CD14-positive monocyte (primary cell): ENCODE measurements around the gene KLF2. TPM values are rescaled to one million over a fixed set of nuclear protein-coding genes. Genes with fewer than 3 reads are reported as not detected.

Experiments used
- DNase-seq, 3 donors: peaks; one replicate each; pipeline ENCODE4 v3.0.0-alpha.2; 2011 to 2022
- H2AFZ ChIP-seq: 2 replicates; pipeline ENCODE4 v1.6.0; 2012; ENCODE audit warnings: mild to moderate bottlenecking, low read depth, low read length, inconsistent platforms; ENCODE audit not compliant: insufficient read depth, poor library complexity, severe bottlenecking
- H3K27ac ChIP-seq, 2 donors: 1 replicate in 1 of 2; 2 replicates in 1 of 2; pipeline ENCODE4 v1.5.1; 2012 to 2013; ENCODE audit warnings: low read length in 2 of 2, control low read depth in 1 of 2, inconsistent platforms in 1 of 2, low read depth in 1 of 2, mild to moderate bottlenecking in 1 of 2
- H3K27me3 ChIP-seq, 2 donors: one replicate each; pipeline versions ENCODE4 v1.6.0 to v1.6.1; 2011 to 2013; ENCODE audit warnings: low read length in 2 of 2; ENCODE audit not compliant: control insufficient read depth in 2 of 2, insufficient read depth in 2 of 2
- H3K36me3 ChIP-seq, 2 donors: replicated peaks in 1 of 2; 1 replicate in 1 of 2; 2 replicates in 1 of 2; pipeline versions ENCODE4 v1.5.1 to v1.6.1; 2012 to 2013; ENCODE audit warnings: low read length in 2 of 2, control low read depth in 1 of 2, inconsistent platforms in 1 of 2, mild to moderate bottlenecking in 1 of 2; ENCODE audit not compliant: insufficient read depth in 2 of 2, control insufficient read depth in 1 of 2
- H3K4me1 ChIP-seq, 2 donors: 1 replicate in 1 of 2; 2 replicates in 1 of 2; pipeline versions ENCODE4 v1.5.1 to v1.6.1; 2012 to 2013; ENCODE audit warnings: low read length in 2 of 2, control low read depth in 1 of 2, inconsistent platforms in 1 of 2, mild to moderate bottlenecking in 1 of 2, moderate library complexity in 1 of 2; ENCODE audit not compliant: insufficient read depth in 2 of 2, control insufficient read depth in 1 of 2
- H3K4me2 ChIP-seq: replicated peaks from 2 replicates; pipeline ENCODE3; 2012; ENCODE audit warnings: low read length, moderate library complexity, mild to moderate bottlenecking; ENCODE audit not compliant: poor library complexity, severe bottlenecking; ENCODE audit errors: extremely low read depth
- H3K4me3 ChIP-seq, 3 experiments: fragments of 200-600 bp in 1 of 3; sonication (generic) in 1 of 3; replicated peaks in 1 of 3; 1 replicate in 2 of 3; 2 replicates in 1 of 3; pipeline ENCODE4 v1.5.1; 2011 to 2013; ENCODE audit warnings: low read length in 3 of 3, mild to moderate bottlenecking in 3 of 3, control low read depth in 2 of 3, low read depth in 2 of 3, inconsistent platforms in 1 of 3, moderate library complexity in 1 of 3
- H3K79me2 ChIP-seq: 2 replicates; pipeline ENCODE4 v1.6.0; 2012; ENCODE audit warnings: mild to moderate bottlenecking, control low read depth, inconsistent platforms, low read length, moderate library complexity; ENCODE audit not compliant: insufficient read depth
- H3K9ac ChIP-seq: 2 replicates; pipeline ENCODE4 v1.6.0; 2017; ENCODE audit warnings: low read length, mild to moderate bottlenecking; ENCODE audit not compliant: insufficient read depth, poor library complexity, severe bottlenecking
- H3K9me3 ChIP-seq, 2 donors: replicated peaks in 1 of 2; 1 replicate in 1 of 2; 2 replicates in 1 of 2; pipeline versions ENCODE4 v1.5.1 to v1.6.1; 2012 to 2013; ENCODE audit warnings: low read length in 2 of 2, control low read depth in 1 of 2; ENCODE audit not compliant: control insufficient read depth in 1 of 2, insufficient read depth in 1 of 2
- H4K20me1 ChIP-seq: 2 replicates; pipeline ENCODE4 v1.6.0; 2012; ENCODE audit warnings: mild to moderate bottlenecking, low read length, control low read depth, moderate library complexity; ENCODE audit not compliant: insufficient read depth
- H3K27ac Mint-ChIP-seq, 7 donors: one replicate each; pipeline ENCODE4 v1.8.0; 2020; ENCODE audit warnings: mild to moderate bottlenecking in 7 of 7, mixed read lengths in 7 of 7, moderate library complexity in 6 of 7, inconsistent platforms in 2 of 7
- H3K27me3 Mint-ChIP-seq, 3 donors: one replicate each; pipeline ENCODE4 v1.8.0; 2021 to 2022; ENCODE audit warnings: low read depth in 3 of 3, mild to moderate bottlenecking in 3 of 3, mixed read lengths in 3 of 3, moderate library complexity in 3 of 3, inconsistent platforms in 1 of 3
- H3K36me3 Mint-ChIP-seq, 2 donors: one replicate each; pipeline ENCODE4 v1.8.0; 2020; ENCODE audit warnings: mixed read lengths in 2 of 2, inconsistent platforms in 1 of 2, mild to moderate bottlenecking in 1 of 2
- H3K4me1 Mint-ChIP-seq: one replicate; pipeline ENCODE4 v1.8.0; 2020; ENCODE audit warnings: mild to moderate bottlenecking, mixed read lengths
- H3K4me3 Mint-ChIP-seq, 2 donors: one replicate each; pipeline ENCODE4 v1.8.0; 2020; ENCODE audit warnings: mild to moderate bottlenecking in 2 of 2, mixed read lengths in 2 of 2, moderate library complexity in 1 of 2
- H3K9me3 Mint-ChIP-seq, 7 donors: one replicate each; pipeline ENCODE4 v1.8.0; 2020 to 2022; ENCODE audit warnings: mixed read lengths in 7 of 7, mild to moderate bottlenecking in 6 of 7, moderate library complexity in 6 of 7, inconsistent platforms in 2 of 7
- CTCF ChIP-seq: fragments of 200-600 bp; IDR thresholded peaks from one replicate; pipeline ENCODE4 v1.8.0; 2022; ENCODE audit warnings: antibody characterized with exemption, mild to moderate bottlenecking
- WGBS: methylation state at CpG from one replicate; pipeline ENCODE4 v1.1.5; 2013; ENCODE audit warnings: missing lambda C conversion rate; ENCODE audit not compliant: insufficient coverage; 5-methylcytosine and 5-hydroxymethylcytosine counted together
- intact Hi-C, 2 donors: fragments of 100-400 bp; cut with micrococcal nuclease; formaldehyde crosslinking; loops; one replicate each; pipeline versions ENCODE4 v1.15.0 to v1.15.1; 2023
- polyA minus RNA-seq: library from RNA; depleted of rRNA, polyadenylated mRNA; stranded (reverse); fragments of >200 nt; gene quantifications from 2 replicates; pipeline ENCODE4 v1.2.3, GENCODE V29; 2012
- polyA plus RNA-seq, 3 donors: library from polyadenylated mRNA; depleted of rRNA in 1 of 3; unstranded in 2 of 3; stranded (reverse) in 1 of 3; fragments of 300-500 nt in 2 of 3; fragments of >200 nt in 1 of 3; fragmentation: Illumina TruSeq in 2 of 3; gene quantifications; 1 replicate in 2 of 3; 2 replicates in 1 of 3; pipeline ENCODE4 v1.2.3, GENCODE V29; 2012 to 2021
- total RNA-seq, 12 experiments: library from RNA in 1 of 12; stranded (reverse) in 1 of 12; fragments of 120-200 nt in 1 of 12; gene quantifications; one replicate each; pipeline ENCODE4 v1.2.4 and lab custom pipeline; 2013 to 2026; ENCODE audit warnings: mixed read lengths in 6 of 12, inconsistent platforms in 1 of 12

The KLF2 gene
- 84.8 TPM for total RNA-seq (2013)
- polyA plus RNA-seq (100 to 1,000 TPM in 1 of 3 donors, 10 to 100 TPM in 2; 34.0 to 331 (median 51.4) TPM), polyA minus RNA-seq (225 and 525 TPM in 2 replicates), total RNA-seq (lab: John Stamatoyannopoulos, UW) (37.5 to 170 (median 57.5) reads per million in 11 experiments)

DNA sequence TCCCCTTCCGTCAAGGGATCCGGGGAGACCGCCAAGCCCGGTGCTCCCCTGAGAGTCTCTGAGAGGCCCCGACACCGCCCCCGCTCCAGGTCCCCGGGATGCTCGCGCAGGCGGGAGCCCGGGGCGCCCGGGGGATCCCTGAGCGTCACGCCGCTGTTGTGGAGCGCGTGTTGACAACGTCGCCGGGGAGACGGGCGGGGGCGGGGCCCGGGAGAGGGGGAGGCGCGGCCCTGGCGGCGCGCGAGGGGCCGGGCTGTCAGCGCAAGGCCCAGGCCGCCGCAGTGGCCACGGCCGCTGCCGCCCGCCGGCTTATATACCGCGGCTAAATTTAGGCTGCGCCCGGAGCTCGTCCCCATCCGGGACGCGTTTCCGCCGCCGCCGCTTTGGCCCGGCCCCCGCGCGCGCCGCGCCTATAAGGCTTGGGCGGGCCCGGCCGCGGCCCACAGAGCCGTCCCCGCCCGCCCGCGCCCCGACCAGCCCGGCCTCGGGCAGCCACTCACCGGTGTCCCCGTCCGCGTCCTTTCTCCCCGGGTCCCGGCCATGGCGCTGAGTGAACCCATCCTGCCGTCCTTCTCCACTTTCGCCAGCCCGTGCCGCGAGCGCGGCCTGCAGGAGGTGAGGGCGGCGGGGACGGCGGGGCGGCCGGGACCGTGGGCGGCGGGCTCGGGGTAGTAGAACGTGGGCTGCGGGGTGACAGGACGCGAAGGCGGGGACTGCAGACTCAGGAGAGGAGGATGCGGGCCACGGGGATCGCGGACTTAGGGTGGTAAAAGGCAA is at the start of gene KLF2:
TSS of gene KLF2 (plus strand) at position 443 of the 777 bp plus-strand sequence. CDS start at position 541, 98 bp downstream.
- peak within 1 kb of the TSS; percentile 81 for H3K4me2 ChIP-seq
- peak within 1 kb of the TSS; percentile 97 for H3K9ac ChIP-seq
- TF ChIP-seq CTCF = no peak
- H3K4me3 Mint-ChIP-seq = peak within 1 kb of the TSS; percentile 72 to 100
- peaks cover 25 to 39% of the 10 kb centered on the region in 2 donors for H3K36me3 Mint-ChIP-seq
- no peak within 1 kb of the TSS for H2AFZ ChIP-seq
- H4K20me1 ChIP-seq = peaks cover 33% of the 10 kb centered on the region
- H3K36me3 ChIP-seq = peaks cover 21 to 25% of the 10 kb centered on the region in 2 donors
- H3K79me2 ChIP-seq = peaks cover 44% of the 10 kb centered on the region
- peaks cover 14 to 21% (median 16%) of the 10 kb centered on the region in 3 donors for H3K27me3 Mint-ChIP-seq
- intact Hi-C loops = loop anchor here (2.0 to 5.0 kb wide), 5 partner anchors 42 to 127 kb away; partner anchors contain the start of gene AP1M1 (in 1 of the 2)
- under 1% methylated on average over 105 of the region's 105 CpGs for WGBS
- peaks cover 29 to 56% of the 10 kb centered on the region in 2 donors for H3K4me1 ChIP-seq
- peak within 1 kb of the TSS; percentile 65 to 98 (median 84) for H3K4me3 ChIP-seq
- peak within 1 kb of the TSS; percentile 94 to 96 for H3K27ac ChIP-seq
- H3K9me3 ChIP-seq = no peaks in the 10 kb centered on the region
- peaks cover 36% of the 10 kb centered on the region for H3K4me1 Mint-ChIP-seq
- peaks cover 0 to 5% of the 10 kb centered on the region in 2 donors for H3K27me3 ChIP-seq
- peak within 1 kb of the TSS; percentile 79 to 98 (median 97) for H3K27ac Mint-ChIP-seq
- H3K9me3 Mint-ChIP-seq = peaks cover 0 to 8% (median 2%) of the 10 kb centered on the region in 7 donors
- peak; percentile 95 to 97 (median 97) for DNase-seq

- no peak overlapping the region for H3K9ac ChIP-seq
- TF ChIP-seq CTCF = no peak
- Mint-ChIP-seq H3K36me3 (no peaks in the 10 kb centered on the region), H3K9me3 (peaks cover 0 to 3% (median 0%) of the 10 kb centered on the region in 7 donors), H3K4me3 (peak overlapping the region in 1 of 2 donors; percentile 39), H3K27me3 (peaks cover 0 to 9% (median 0%) of the 10 kb centered on the region in 3 donors), H3K27ac (peak overlapping the region in 4 of 7 donors; percentile 58 to 98 (median 92)), H3K4me1 (peaks cover 63% of the 10 kb centered on the region)
- no peak overlapping the region for H3K4me3 ChIP-seq
- H3K27ac ChIP-seq = no peak overlapping the region
- no peaks in the 10 kb centered on the region for H4K20me1 ChIP-seq
- no peaks in the 10 kb centered on the region for H3K27me3 ChIP-seq
- H3K4me2 ChIP-seq = no peak overlapping the region
- intact Hi-C loops = no loop called here
- DNase-seq = no peak
- H3K79me2 ChIP-seq = no peaks in the 10 kb centered on the region
- 80% methylated on average over 1 of the region's 4 CpGs for WGBS
- no peaks in the 10 kb centered on the region for H3K36me3 ChIP-seq
- H3K9me3 ChIP-seq = no peaks in the 10 kb centered on the region
- no peak overlapping the region for H2AFZ ChIP-seq
- H3K4me1 ChIP-seq = peaks cover 51 to 64% of the 10 kb centered on the region in 2 donors
Measured at GRCh38 chr19:16280306-16280705, 44.3 kb upstream of the KLF2 start.
